Suprapubic skin (tissue), 4 donors: ENCODE data around the gene GTF2A1L. TPM values are rescaled to one million over a fixed set of nuclear protein-coding genes. Genes with fewer than 3 reads are reported as not detected.
A peak's percentile ranks its signal among the peaks of the same experiment; 100 is the strongest.

Source experiments
- DNase-seq, 2 donors: peaks; one replicate each; pipeline ENCODE4 v3.0.0-alpha.2; 2019; ENCODE audit warnings: low spot score in 2 of 2
- H3K27ac ChIP-seq: fragments of 200-600 bp; sonication (generic); one replicate; pipeline ENCODE4 v1.5.1; 2019
- H3K27me3 ChIP-seq: fragments of 200-600 bp; sonication (generic); one replicate; pipeline ENCODE4 v1.5.1; 2019
- H3K36me3 ChIP-seq: fragments of 200-600 bp; sonication (generic); one replicate; pipeline ENCODE4 v1.5.1; 2019
- H3K4me1 ChIP-seq: fragments of 200-600 bp; sonication (generic); one replicate; pipeline ENCODE4 v1.5.1; 2019
- H3K4me3 ChIP-seq: fragments of 200-600 bp; sonication (generic); one replicate; pipeline ENCODE4 v1.5.1; 2019; ENCODE audit warnings: mild to moderate bottlenecking
- H3K9me3 ChIP-seq: fragments of 200-600 bp; sonication (generic); one replicate; pipeline ENCODE4 v1.5.1; 2019
- CTCF ChIP-seq, 2 donors: fragments of 200-600 bp in 1 of 2; fragments of 450-650 bp in 1 of 2; sonication (generic) in 1 of 2; IDR thresholded peaks; one replicate each; pipeline ENCODE4 v1.5.1; 2016 to 2019; ENCODE audit warnings: antibody characterized with exemption in 2 of 2, mild to moderate bottlenecking in 1 of 2, moderate library complexity in 1 of 2
- EP300 ChIP-seq: sonication (generic); formaldehyde crosslinking; IDR thresholded peaks from one replicate; pipeline ENCODE4 v1.6.1; 2017; ENCODE audit warnings: antibody characterized with exemption
- POLR2A ChIP-seq, 2 donors: fragments of 450-650 bp; IDR thresholded peaks; one replicate each; pipeline ENCODE4 v1.6.1; 2017; ENCODE audit warnings: antibody characterized with exemption in 2 of 2, mild to moderate bottlenecking in 2 of 2, moderate library complexity in 2 of 2
- POLR2AphosphoS5 ChIP-seq, 3 donors: sonication (generic); formaldehyde crosslinking; IDR thresholded peaks; one replicate each; pipeline ENCODE4 v1.6.1; 2017; ENCODE audit warnings: antibody characterized with exemption in 3 of 3
- WGBS: methylation state at CpG from one replicate; pipeline ENCODE4 v1.1.5; 2018; 5-methylcytosine and 5-hydroxymethylcytosine counted together
- total RNA-seq, 4 donors: library from RNA; depleted of rRNA; stranded (reverse); fragments of >200 nt; gene quantifications; one replicate each; pipeline ENCODE4 v1.1.0, GENCODE V29; 2016

GTF2A1L gene
- total RNA-seq, 4 donors from 2014 or later = 1.0 to 2.9 (median 1.1) TPM; not detected in 1

- 34% methylated on average over 4 of the region's 4 CpGs for WGBS
- H3K4me3 ChIP-seq = no peak overlapping the region
- TF ChIP-seq POLR2A (IDR thresholded peaks at IDR 0.05) (no peak), CTCF (IDR thresholded peaks at IDR 0.05) (peak; percentile 33 to 65)
Measured at GRCh38 chr2:48600204-48600813, 17.3 kb upstream of the GTF2A1L start.

GRCh38 chr2:48600917-48601316 is 16.7 kb upstream of the GTF2A1L start:
- H3K27me3 ChIP-seq = no peaks in the 10 kb centered on the region
- no peaks in the 10 kb centered on the region for H3K4me1 ChIP-seq
- 65% methylated on average over 3 of the region's 3 CpGs for WGBS
- H3K4me3 ChIP-seq = no peak overlapping the region
- H3K9me3 ChIP-seq = no peaks in the 10 kb centered on the region
- TF ChIP-seq POLR2A (IDR thresholded peaks at IDR 0.05) (no peak), CTCF (IDR thresholded peaks at IDR 0.05) (no peak), POLR2AphosphoS5 (IDR thresholded peaks at IDR 0.05) (no peak), EP300 (no peak)
- no peak for DNase-seq
- H3K36me3 ChIP-seq = peaks cover 4% of the 10 kb centered on the region
- H3K27ac ChIP-seq = no peak overlapping the region

More at GRCh38 chr2:48600204-48600813, 17.3 kb upstream of the GTF2A1L start:
- H3K9me3 ChIP-seq = no peaks in the 10 kb centered on the region
- no peak overlapping the region for H3K27ac ChIP-seq
- H3K4me1 ChIP-seq = no peaks in the 10 kb centered on the region
- peaks cover 4% of the 10 kb centered on the region for H3K36me3 ChIP-seq
- DNase-seq = no peak
- H3K27me3 ChIP-seq = no peaks in the 10 kb centered on the region

DNA sequence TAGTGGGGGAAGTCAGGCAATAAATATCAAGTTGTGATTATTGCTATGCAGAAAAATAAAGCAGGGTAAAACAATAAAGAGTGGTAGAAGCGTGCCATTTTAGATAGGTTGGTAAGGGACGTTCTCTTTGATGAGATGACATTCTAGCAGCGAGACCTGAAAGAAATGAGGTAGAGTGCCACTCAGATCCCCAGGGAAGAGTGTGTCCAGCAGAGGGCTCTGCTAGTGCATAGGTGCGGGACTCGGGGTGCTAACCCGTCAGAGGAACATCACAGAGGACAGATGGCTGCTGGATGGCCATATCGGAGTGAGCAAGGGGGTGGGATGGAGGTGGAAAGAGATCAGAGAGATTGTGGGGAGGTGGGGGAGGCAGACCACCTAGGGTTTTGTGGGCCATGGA is 16.3 kb upstream of the GTF2A1L start:
- H3K4me3 ChIP-seq = no peak overlapping the region
- H3K27ac ChIP-seq = no peak overlapping the region
- H3K4me1 ChIP-seq = no peaks in the 10 kb centered on the region
- no peak for TF ChIP-seq EP300
- TF ChIP-seq POLR2A (IDR thresholded peaks at IDR 0.05) = no peak
- TF ChIP-seq POLR2AphosphoS5 (IDR thresholded peaks at IDR 0.05) = no peak
- no peak for TF ChIP-seq CTCF (IDR thresholded peaks at IDR 0.05)
- peaks cover 4% of the 10 kb centered on the region for H3K36me3 ChIP-seq
- WGBS = 64% methylated on average over 7 of the region's 7 CpGs
- H3K9me3 ChIP-seq = no peaks in the 10 kb centered on the region
- no peaks in the 10 kb centered on the region for H3K27me3 ChIP-seq
- DNase-seq = no peak

DNA sequence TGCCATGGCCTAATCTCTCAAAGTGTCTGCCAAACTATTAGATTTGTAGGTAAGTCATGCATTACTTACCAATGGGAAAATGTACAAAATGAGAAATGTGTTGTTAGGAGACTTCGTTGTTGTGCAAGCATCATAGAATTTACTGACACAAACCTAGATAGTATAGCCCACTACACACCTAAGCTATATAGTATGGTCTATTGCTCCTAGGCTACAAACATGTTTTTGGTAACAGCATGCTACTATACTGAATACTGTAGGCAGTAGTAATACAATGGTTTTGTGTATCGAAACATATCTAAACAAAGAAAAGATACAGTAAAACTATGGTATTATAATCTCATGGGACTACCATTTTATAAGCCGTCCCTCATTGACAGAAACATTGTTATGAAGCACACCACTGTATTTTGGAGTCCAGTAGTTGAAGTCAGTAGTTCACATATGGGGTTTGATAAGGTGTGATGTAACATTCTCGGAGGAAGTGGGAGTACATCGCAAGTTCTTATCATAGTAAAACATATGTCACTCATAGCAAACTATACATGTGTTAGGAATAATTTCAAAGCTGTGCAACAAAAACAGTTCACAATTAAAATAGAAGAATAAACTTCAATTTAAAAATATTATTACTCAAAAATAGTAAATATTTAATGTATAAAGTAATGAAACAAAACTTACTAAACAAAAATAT is 12.0 kb upstream of the GTF2A1L start:
- DNase-seq = no peak

More for the DNA sequence above, 12.0 kb upstream of the GTF2A1L start:
- Histone ChIP-seq H3K27ac (no peak overlapping the region), H3K9me3 (no peaks in the 10 kb centered on the region), H3K36me3 (no peaks in the 10 kb centered on the region), H3K27me3 (no peaks in the 10 kb centered on the region), H3K4me1 (no peaks in the 10 kb centered on the region), H3K4me3 (no peak overlapping the region)
- TF ChIP-seq EP300 (no peak), POLR2AphosphoS5 (IDR thresholded peaks at IDR 0.05) (no peak), POLR2A (IDR thresholded peaks at IDR 0.05) (no peak), CTCF (IDR thresholded peaks at IDR 0.05) (no peak)
- WGBS = 91% methylated on average over 5 of the region's 5 CpGs
